HG02885 (cell line): ENCODE data around the gene ATXN7.

Experiments
- ATAC-seq: cut with Tn5 transposase; IDR thresholded peaks from one replicate; pipeline ENCODE4 v1.9.1; 2021; ENCODE audit warnings: mild to moderate bottlenecking; ENCODE audit not compliant: unreplicated experiment, poor library complexity

The ATXN7 gene

DNA sequence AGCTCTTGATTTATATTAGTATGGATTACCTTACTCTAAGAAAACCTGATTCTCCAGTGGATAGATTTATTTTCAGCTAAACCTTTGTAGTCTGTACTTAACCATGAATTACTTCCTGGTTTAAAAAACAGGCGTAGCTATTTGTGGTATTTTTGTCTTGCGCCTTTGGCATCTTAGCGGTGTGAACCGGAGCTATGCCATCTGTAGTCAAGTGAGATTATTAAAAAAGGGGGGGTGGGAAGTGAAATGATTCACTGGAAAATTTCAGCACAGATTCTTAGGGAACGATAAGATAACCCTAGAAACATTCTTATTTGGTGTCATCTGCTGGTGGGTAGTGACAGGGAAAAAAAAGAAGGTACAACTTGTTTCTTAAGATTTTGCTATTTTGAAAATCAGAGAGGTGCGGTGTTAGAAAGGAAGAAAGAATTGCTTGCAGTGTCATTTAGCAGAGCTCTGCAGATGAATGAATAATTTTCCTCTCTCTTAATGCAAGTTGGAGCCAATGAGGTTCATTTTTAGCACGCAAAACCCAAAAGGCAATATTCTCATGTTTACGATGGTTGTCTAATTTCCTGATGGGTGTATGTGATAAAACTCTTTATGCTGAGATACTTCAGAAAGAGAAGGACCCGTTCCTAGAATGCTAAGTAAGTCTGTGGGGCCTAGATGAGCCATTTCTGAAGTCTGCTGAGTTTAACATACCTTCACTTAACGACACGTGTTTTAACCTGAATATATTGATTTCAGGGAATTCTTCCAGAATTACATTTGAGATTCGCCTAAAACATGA, 115.6 kb downstream of the ATXN7 start:
- no peak for ATAC-seq

DNA sequence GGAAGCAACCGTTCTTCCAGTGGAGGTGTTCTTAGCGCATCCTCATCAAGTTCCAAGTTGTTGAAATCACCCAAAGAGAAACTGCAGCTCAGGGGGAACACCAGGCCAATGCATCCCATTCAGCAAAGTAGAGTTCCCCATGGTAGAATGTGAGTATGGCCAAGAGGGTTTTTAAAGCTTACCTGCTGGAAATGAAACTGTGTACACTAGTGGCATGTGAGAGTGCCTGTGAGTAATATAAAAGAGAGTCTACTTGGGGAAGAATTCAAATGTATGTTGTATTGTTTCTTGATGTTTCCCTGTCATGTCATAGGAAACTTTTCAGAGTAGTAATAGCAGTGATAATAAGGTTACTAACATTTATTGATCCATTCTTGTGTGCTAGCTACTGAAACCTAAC, 116.4 kb downstream of the ATXN7 start:
- ATAC-seq, result no peak

DNA sequence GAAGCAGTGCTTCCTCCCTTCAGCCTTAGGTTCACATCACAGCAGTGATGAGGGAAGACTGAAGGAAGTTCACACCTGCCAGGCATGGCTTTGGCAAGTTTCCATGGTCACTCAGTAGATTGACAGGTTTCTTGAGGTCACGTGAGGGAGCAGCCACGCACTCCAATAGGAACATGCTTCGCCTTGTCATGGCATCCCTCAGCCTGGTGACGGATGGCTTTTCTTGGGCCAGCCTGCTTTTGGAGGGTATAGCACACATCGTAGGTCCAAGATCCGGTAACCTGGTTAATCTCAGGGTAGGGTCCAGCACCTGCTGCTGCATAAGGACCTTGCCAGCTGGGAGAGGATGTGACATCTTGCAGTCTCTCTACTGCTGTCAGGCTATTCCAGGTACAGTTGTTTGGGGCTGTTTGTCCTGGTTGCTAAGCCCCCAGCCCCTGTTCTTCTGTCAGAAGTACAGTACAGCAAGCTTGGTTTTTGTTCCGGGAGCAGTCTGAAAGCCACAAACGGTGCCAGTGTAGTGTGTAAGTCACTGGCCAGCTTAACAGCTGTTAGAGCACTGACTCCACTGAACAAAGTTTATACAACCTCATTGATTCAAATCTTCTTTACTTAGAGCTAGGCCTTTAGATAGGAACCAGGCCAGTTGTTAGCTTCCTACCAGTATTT, 117.3 kb downstream of the ATXN7 start:
- no peak for ATAC-seq

DNA sequence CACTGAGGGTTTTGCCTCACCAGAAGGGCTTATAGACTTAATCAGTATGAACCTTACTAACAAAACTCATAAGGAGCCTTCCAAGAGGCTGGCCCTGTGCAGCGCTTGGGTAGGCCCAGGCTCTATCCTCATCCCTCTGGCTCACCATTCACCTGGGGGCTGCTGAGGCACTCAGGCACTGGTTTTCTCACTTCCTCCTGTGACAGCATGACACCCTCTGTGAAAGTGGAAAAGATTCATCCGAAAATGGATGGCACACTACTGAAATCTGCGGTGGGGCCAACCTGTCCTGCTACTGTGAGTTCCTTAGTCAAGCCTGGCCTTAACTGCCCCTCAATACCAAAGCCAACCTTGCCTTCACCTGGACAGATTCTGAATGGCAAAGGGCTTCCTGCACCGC, 118.3 kb downstream of the ATXN7 start:
- ATAC-seq, result no peak

DNA sequence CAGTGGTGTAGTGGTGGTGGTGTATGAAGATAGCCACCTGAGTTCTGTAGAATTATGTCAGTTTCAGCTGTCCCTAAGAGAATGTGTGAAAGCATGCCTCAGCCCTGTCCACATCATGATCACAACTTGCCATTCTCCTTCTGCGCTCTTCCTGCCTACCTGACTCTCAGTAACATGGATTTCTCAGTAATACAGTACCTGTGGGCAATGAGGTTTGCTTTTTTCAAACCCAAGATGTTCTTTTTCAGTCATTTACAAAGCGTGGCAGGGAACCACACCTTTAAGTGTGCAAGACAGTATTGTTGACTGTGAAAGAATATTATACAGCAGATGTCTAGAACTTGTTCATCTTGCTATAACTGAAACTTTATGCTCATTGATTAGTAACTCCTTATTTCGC, 120.7 kb downstream of the ATXN7 start:
- no peak for ATAC-seq

DNA sequence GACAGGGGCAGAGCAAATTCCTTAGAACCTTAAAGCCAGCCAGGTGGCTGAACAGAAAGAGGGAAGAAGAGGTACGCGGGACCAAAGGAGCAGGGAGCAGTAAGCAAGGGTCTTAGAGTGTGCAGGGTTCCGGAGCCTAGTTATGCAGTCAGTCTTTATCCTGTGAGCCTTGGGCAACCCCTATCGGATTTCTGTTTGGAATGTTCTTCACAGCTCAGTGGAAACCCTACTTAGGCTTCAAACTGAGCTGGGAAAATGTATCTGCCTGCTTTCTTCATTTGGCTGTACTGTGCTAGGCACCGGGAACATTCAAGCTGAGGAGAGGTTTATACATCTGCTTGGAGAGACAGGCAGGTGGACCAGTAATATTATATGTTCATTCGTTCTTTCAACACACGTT, 122.5 kb downstream of the ATXN7 start:
- no peak for ATAC-seq

DNA sequence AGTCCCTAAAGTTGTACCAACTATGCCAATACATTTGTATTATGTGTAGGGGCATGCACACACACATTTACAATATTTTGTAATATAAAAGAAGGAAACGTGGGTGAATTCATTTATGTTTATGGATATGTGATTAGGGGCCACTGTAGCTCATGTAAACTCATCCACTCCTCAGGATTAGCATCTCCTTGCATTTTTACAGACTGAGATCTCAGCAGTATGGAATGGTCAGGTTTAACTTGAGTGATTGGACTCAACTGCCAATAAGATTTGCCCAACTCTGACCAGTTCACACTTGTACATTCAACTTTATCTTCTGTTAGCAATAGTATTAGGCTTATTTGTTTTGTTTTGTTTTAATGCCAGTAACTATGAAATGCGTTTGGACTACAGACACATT, 123.2 kb downstream of the ATXN7 start:
- no peak for ATAC-seq

DNA sequence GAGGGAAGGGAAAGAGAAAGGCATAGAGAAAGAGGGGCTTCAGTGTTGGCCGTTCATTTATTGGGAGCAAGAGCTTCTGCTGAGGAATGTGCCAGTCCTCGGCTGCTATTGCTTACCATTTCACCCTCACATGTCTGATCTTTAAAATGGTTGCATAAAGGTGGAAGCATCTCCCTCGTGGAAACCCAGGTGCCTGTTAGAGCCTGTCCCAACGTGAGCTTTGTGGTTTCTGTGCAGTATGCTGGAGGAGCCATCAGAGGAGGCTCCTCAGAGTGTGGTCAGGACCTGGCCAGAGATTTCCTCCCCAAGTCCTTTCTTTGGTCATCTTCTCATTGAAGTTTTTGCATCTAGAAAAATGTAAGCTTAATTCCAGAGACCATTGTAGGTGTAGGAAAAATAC, 125.3 kb downstream of the ATXN7 start:
- ATAC-seq, result no peak

DNA sequence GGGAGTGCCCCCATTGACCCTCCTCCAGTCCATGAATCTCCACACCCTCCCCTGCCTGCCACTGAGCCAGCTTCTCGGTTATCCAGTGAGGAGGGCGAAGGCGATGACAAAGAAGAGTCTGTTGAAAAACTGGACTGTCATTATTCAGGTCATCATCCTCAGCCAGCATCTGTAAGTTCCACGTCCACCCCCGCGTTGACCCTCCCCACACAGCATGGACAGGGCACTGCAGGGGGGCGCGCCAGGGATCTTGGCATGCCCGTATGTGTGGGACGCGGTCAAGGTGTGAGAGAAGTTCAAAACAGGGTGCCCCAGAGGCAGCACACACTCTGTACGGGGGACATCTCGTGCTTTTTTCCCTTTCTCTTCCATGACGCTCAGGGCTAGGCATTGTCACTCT, 126.5 kb downstream of the ATXN7 start:
- no peak for ATAC-seq

DNA sequence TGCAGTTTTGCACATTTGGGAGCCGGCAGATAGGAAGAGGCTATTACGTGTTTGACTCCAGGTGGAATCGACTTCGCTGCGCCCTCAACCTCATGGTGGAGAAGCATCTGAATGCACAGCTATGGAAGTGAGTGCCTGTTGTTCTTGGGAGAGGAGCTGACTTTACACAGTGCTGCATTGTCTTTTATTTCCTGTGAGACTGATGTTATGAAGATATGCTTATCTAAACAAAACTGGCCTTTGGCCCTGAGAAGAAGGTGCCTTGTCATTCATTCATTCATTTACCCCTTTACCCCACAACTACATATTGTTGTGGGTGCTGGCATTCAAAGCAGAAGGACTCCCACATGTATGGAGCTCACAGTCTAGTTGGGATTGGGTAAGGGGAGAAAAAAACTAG, 127.1 kb downstream of the ATXN7 start:
- no peak for ATAC-seq

DNA sequence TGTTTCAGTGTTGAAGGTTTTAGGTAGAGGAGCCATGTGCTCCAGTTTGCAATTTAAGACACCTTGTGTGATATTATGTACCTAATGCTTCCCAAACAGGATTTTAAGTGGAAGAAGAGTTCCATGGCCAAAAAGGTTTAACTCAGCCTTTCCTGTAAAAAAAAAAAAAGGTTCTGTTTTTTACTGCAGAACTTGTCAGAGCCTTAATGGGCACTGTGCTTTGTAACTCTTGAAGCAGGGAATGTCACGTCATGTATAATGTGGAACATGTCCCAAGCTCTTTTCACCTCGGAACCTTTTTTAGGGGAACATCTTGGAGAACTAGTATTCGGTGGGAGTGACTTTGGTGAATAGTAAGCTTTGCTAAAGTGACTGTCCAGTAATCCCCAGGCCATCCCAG, 128.0 kb downstream of the ATXN7 start:
- ATAC-seq, result no peak

DNA sequence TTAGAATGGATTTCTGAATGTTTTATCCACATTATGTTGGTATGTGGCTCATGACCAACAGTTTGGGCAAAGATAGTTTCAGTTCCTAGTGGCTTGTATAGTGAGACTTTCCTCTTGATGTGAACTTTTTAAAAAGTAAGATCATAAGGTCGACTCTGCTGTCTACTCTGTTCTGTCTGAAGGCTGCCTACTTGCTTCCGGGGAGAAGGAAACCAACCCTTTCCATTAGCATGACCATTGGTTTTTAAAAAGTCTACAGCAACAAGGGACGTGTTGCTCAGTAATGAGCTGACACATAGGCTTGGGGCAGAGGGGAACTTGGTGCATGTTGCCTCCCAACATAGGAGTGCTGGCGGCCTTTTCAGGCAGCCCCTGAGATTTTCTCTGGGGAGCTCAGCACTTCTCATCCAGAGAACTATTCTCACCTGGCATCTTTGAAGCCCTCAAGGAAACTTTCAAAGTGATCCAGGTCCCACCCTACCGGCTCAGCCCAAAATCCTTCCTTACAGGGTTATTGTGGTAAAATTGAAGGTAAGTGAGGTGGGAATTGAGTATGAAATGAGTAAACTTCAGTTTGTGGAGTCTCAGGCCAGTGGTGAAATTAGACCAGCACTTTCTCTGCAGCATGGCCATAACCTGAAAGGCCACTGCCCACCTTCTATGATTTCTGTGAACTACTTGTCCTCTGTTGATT, 129.0 kb downstream of the ATXN7 start:
- ATAC-seq, result no peak

DNA sequence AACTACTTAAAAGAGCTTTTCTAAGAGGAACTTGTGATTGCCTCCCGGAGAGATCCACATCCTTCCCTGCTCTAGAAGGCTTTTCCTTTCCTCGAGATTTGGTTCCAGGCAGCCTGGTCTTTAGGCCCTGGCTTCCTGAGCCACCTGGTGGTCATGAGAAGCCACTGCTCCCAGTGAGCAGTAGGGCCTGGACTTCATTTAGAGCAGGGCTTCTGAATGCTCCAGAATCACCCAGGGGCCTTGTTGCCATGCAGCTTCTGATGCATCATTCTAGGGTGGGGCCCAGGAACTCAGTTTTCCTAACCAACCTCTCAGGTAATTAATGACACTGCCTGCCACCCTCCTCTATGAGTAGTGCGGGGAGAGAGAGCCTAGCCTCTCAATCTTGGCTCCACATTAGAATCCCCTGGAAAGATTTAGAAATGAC, 130.0 kb downstream of the ATXN7 start:
- ATAC-seq, result peak; percentile 93

DNA sequence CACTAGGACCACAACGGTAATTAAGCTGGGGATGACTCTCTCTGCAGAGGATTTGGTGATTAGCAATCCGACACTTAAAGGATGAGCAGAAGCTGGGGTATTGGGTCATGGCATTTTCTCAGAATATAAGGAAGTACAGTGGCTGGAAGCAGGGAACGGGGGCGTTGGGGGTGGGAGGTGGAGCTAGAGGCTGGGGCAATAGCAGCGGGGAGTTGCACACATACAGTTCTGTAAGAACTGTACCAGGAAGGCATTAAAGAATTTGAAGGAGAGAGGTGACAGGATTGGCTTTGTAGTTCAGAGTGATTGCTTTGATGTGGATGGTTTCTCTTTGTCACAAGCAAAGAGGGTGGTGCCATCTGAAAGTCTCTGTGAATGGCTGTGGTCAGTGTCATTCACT, 131.4 kb downstream of the ATXN7 start:
- no peak for ATAC-seq

DNA sequence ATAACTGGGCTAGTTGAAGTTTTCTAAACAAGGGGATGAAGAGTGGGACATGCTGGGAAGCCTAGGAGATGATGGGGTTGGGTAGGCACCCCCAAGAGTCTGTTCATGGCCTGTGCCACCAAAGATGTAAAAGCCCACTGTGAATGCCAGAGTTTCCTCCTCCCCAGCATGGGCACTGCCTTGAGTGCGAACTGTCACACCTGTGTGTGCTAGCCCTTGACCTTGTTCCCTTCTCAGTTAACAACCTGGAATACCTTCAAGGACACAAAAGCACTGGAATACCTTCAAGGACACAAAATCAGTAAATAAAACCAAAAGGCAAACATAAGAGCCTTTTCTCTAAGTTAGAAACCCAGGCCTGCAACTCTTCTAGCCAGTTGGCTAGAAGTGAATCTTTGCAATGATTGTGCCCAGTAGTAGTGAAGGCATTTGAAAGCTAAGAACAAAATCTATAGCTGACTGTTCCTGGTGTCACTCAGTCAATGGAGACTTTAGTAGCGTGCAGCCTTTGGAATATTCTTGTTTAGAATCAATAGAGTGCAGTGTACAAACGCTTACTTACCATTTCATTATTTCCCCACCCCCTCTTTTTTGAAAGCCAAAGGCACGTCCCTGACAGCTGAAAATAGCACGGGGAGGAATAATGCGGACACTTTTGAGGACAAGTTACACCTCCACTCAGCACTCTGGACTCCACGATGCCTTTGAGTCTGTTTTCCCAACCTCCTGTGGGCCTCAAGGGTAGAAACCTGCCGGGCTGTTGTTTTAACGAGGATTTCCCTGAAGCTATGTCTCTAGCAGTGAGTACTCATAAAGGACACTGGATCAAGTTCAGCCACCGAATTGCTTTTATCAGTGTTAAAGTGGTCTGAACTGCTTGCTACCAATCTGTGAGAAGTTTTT, 135.4 kb downstream of the ATXN7 start:
- ATAC-seq, result no peak

DNA sequence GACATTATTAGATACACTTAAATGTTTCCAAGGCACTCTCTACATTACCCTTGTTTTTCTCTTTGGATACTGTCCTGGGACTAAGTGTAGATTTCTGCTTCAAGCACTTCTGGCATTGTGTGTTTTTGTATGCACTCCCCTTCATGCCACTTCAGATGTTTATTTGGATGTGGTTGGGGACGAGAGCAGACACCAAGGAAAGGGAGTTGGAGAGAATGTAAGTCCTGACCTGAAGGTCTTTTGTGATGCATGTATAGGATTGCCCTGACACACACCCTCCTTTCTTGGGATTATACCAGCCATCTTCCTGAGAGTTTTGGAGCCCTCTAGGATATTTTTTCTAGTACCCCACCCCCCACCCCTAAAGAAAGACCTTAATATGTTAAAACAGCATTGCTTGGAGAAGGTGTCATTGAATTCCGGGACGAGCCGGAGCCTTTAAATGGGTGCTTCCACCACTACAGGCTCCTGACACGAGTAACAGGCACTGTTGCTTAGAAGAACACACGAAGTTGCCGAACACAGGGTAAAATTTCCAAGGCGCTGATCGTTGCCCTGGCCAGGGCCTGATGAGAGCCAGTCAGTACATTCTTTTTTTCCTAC, 136.9 kb downstream of the ATXN7 start:
- ATAC-seq, result no peak

DNA sequence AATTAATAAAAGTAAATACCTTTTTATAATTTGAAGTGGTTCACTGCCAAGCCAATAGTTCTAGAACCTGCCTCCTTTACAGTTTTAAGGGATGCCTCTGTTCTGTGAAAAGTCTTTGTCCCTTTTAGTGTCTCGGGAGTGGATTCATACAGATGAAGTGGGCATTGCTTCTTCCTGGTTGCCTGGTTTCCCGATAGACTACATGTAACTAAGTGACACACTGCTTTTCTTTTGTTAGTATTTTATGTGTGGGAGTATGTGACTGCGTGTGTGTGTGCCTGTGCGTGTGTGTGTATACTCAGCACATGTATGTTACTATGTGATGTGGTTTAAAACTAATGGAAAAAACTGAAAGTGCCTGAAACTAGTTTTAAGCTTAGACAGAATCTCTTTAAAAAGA, 138.6 kb downstream of the ATXN7 start:
- no peak for ATAC-seq

DNA sequence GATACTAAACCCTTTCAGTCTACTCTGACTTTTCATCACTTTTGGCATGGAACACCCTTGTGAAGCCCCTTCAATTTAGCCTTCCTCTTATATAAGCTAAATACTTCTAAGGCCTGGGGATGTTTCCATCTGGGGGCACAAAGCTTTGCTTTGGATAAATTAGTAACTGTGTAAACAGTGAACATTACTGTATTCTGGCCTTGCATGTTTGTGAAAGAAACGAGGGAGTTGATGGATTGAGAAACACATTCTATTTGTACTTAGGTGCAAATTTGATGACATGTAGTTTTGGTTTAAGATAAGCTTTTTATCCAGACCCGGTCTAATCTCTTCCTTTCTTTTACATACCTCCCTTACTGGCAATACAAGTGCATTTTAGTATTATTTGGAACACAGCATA, 139.9 kb downstream of the ATXN7 start:
- ATAC-seq, result no peak

DNA sequence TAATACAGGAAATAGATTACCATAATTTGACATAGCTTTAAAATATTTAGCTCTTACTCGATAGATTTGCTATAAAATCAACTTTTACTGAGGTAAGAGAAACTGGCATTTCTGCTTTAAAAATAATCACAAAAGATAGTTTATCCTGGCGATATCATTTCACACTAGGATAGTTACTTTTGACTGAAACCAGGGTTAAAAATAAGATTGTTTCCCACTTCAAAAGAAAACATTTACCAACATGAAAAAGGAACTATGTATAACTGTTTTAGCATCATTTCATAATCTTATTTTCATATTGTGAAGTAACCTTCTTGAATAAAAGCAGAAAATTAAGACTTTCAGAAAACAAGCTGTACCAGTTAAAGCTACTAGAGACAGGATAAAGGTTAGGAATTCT, 144.3 kb downstream of the ATXN7 start:
- no peak for ATAC-seq
